Epithelial cell of proximal tubule (primary cell): ENCODE data around the gene ZDHHC8. TPM values are rescaled to one million over a fixed set of nuclear protein-coding genes. Genes with fewer than 3 reads are reported as not detected.
A peak's percentile ranks its signal among the peaks of the same experiment; 100 is the strongest.

Experiments
- DNase-seq: peaks from one replicate; pipeline ENCODE4 v3.0.0-alpha.2; 2011; ENCODE audit warnings: low read depth
- H3K4me3 ChIP-seq: 2 replicates; pipeline ENCODE4 v1.5.1; 2011; ENCODE audit warnings: low read depth, mild to moderate bottlenecking, low read length
- total RNA-seq: library from RNA; depleted of rRNA; stranded (reverse); fragments of >200 nt; gene quantifications from 2 replicates; pipeline ENCODE4 v1.2.3, GENCODE V29; 2015
- TF ChIP-seq, protein P1 (sequence below): conservative IDR thresholded peaks from 2 replicates; pipeline ENCODE4 v1.5.1; 2012; ENCODE audit warnings: low read depth, mild to moderate bottlenecking, low read length

ZDHHC8 gene
- total RNA-seq, 1 donor from 2014 or later, result 37.8 TPM

DNA sequence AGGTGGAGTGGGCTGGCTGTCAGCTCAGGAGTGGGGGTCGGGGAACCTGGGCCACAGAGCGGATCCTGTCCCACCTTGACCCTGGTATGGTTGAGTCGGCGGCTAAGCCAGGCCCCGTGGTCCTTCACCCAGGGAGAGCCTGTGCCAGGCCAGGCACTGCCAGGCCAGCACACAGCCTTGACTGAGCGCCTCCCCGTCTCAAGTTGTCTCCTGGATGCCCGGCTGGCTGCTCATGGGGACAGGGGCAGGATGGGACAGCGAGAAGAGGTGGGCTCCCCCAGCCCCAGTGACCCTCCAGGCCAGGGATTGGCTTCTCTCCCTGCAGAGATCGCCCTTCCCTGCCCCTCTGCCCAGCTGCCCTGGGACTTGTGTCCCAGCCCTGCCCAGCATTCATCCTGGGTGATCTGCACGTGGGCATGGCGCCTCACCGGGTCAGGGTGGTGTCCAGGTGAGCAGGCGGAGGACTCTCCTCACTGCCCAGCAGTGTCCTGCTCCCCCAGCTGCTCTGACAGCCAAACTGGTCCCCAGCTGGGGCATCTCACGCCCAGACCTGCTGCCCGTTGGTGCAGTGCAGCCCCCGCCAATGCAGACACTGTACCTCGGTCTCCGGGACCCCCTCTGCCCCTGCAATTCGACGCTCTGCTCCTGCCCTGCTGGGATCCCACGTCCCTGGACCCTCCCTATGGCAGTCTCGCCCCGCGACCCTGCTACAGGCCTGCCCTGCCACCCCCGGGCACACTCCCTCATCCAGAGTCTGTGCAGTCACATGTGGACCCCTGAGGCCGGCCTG, 48.0 kb downstream of the ZDHHC8 start:
- TF ChIP-seq, protein P1, sequence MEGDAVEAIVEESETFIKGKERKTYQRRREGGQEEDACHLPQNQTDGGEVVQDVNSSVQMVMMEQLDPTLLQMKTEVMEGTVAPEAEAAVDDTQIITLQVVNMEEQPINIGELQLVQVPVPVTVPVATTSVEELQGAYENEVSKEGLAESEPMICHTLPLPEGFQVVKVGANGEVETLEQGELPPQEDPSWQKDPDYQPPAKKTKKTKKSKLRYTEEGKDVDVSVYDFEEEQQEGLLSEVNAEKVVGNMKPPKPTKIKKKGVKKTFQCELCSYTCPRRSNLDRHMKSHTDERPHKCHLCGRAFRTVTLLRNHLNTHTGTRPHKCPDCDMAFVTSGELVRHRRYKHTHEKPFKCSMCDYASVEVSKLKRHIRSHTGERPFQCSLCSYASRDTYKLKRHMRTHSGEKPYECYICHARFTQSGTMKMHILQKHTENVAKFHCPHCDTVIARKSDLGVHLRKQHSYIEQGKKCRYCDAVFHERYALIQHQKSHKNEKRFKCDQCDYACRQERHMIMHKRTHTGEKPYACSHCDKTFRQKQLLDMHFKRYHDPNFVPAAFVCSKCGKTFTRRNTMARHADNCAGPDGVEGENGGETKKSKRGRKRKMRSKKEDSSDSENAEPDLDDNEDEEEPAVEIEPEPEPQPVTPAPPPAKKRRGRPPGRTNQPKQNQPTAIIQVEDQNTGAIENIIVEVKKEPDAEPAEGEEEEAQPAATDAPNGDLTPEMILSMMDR, result no peak
- DNase-seq, result no peak
- no peak overlapping the region for H3K4me3 ChIP-seq

DNA sequence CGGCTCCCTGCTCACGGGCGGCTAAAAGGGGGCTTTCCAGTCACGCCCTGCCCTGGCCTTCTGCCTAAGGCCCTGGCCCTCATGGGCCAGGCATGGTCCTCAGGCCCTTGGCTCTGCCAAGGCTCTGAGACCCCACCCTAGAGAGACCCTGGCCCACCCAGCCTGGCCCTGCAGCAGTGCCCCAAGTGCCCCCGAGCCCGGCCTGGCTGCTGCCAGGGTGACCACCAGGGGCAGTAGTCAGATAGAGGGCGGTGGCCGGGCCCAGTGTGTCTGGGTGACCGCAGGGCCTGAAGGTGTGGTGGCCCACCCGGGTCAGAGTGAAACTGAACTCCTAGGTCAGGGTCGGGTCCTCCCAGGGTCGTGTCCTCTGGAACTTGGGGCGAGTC, 48.6 kb downstream of the ZDHHC8 start:
- TF ChIP-seq, protein P1, result peak; percentile 50
- H3K4me3 ChIP-seq, result no peak overlapping the region
- DNase-seq, result no peak

DNA sequence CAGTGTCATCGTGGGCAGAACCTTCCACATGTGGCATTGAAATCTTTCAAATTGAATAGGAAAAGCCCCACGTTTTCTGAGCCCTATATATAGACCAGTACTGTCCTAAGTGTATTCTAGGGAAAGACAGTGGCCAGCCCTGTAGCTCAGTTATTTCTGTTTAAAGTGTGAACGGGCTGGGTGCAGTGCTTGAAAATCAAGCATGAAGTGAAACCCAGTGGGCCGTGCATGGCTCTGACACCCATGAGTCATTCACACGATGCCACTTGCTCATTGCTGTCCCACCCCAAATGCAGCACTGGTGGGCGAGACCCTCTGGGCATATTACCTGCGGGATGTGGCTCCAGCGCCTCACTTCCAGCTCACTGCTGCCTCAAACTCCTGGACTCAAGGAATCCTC, 49.0 kb downstream of the ZDHHC8 start:
- DNase-seq, result no peak
- TF ChIP-seq, protein P1, result no peak
- H3K4me3 ChIP-seq, result no peak overlapping the region

DNA sequence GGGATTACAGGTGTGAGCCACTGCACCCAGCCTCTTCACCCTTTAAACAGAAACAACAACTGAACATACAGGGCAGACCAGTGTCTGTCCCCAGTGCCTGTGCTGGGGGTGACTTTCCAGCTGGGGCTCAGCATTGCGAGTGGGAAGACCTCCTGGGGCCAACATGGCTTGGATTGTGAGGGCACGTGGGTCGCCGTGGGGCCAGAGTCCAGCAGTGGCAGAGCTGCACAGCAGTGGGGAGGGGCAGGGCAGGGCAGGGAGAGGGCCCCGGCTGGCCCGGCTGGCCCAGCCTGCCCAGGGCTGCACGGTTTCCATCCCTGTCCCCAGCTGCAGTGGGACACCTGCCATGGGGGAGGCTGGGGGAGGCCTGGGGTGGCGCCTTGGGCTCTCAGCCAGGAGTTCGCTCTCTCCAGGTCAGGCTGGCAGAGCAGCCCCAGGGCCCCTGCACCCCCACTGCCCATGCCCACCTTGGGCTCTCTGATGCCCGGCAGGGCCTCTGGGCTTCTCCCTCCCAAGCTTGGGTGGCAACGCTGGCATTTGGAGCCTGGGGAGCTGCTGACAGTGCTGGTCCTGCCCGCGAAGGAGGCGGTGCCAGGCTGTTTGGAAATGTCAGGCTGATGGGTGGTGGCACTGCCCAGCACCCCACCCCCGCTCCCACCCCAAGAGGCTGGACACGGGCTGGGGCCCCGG, 49.7 kb downstream of the ZDHHC8 start:
- TF ChIP-seq, protein P1, result no peak
- H3K4me3 ChIP-seq, result no peak overlapping the region
- DNase-seq, result no peak

DNA sequence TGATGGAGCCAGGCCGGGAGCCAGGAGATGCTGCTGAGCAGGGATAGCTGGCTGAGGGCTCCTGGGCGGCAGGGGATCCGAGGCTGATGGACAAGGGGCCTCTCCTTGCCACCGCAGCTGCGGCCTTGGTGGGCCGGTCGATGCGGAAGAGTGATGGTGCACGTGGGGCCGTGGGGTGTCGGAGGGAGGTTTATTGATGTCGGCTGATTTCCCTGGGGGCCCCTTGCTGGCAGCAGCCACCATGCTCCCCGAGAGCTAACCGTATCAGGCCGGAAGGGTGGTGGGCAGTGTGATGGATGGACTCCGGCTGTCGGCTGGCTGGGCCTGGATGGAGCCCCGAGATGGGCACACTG, 50.3 kb downstream of the ZDHHC8 start:
- no peak for DNase-seq
- no peak overlapping the region for H3K4me3 ChIP-seq
- TF ChIP-seq, protein P1, result no peak

DNA sequence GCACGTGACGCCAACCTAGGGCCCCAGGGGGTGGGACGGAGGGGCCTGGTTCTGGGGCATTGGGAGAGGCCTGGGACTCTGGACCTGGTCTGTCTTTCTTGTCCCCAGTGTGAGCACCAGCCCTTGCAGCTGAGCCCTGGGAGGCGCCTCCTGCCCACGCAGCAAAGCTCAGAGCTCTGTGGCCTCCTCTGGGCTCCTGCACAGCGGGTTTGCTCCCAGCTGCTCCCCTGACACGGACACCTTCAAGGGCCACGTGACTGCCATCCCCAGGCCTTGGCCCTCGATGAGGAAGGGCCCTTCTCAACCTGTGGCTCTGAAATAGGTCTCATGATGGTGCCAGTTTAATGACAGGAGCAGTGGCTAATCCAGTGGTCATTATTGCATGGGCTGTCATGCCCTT, 50.8 kb downstream of the ZDHHC8 start:
- DNase-seq, result no peak
- H3K4me3 ChIP-seq, result no peak overlapping the region
- TF ChIP-seq, protein P1, result no peak
